Prostate gland (tissue), 2 donors: ENCODE results near the gene TMC8. TPM values are rescaled to one million over a fixed set of nuclear protein-coding genes. Genes with fewer than 3 reads are reported as not detected.

Experiments used
- DNase-seq: peaks from one replicate; pipeline ENCODE4 v3.0.0-alpha.2; 2019; ENCODE audit warnings: low spot score
- H3K27ac ChIP-seq, 2 donors: fragments of 200-600 bp; sonication (generic); 2 replicates each; pipeline ENCODE4 v1.5.1; 2017 to 2019
- H3K27me3 ChIP-seq: fragments of 200-600 bp; sonication (generic); replicated peaks from 2 replicates; pipeline ENCODE4 v1.5.1; 2019; ENCODE audit not compliant: insufficient read depth
- H3K36me3 ChIP-seq, 2 donors: fragments of 200-600 bp; sonication (generic); 1 replicate in 1 of 2; 2 replicates in 1 of 2; pipeline versions ENCODE4 v1.5.1 to v1.8.1; 2017 to 2019
- H3K4me1 ChIP-seq: fragments of 200-600 bp; sonication (generic); replicated peaks from 2 replicates; pipeline ENCODE4 v1.5.1; 2019
- H3K4me3 ChIP-seq, 2 donors: fragments of 200-600 bp; sonication (generic); 2 replicates each; pipeline ENCODE4 v1.5.1; 2017 to 2019
- H3K9me3 ChIP-seq: fragments of 200-600 bp; sonication (generic); 2 replicates; pipeline ENCODE4 v1.5.1; 2017
- POLR2A ChIP-seq: fragments of 450-650 bp; IDR thresholded peaks from one replicate; pipeline ENCODE4 v1.6.1; 2016; ENCODE audit warnings: antibody characterized with exemption, mild to moderate bottlenecking
- POLR2AphosphoS5 ChIP-seq: sonication (generic); formaldehyde crosslinking; IDR thresholded peaks from one replicate; pipeline ENCODE4 v1.6.1; 2017; ENCODE audit warnings: antibody characterized with exemption
- WGBS: methylation state at CpG from one replicate; pipeline ENCODE4 v1.1.5; 2018; 5-methylcytosine and 5-hydroxymethylcytosine counted together
- intact Hi-C: fragments of 100-400 bp; cut with DNase I; formaldehyde crosslinking; loops from one replicate; pipeline ENCODE4 v1.14.2; 2022
- total RNA-seq, 2 donors: library from RNA; depleted of rRNA; stranded (reverse); fragments of >200 nt; gene quantifications; one replicate each; pipeline ENCODE4 v1.1.0, GENCODE V29; 2016
- TF ChIP-seq, protein P1 (sequence below), 4 experiments: fragments of 200-600 bp in 2 of 4; fragments of 450-650 bp in 2 of 4; sonication (generic) in 2 of 4; IDR thresholded peaks; 1 replicate in 3 of 4; 2 replicates in 1 of 4; pipeline ENCODE4 v1.5.1; 2016 to 2019; ENCODE audit warnings: antibody characterized with exemption in 4 of 4, mild to moderate bottlenecking in 2 of 4, moderate library complexity in 2 of 4

TMC8 gene
- total RNA-seq, 2 donors from 2014 or later, result 1.2 to 3.3 TPM

DNA sequence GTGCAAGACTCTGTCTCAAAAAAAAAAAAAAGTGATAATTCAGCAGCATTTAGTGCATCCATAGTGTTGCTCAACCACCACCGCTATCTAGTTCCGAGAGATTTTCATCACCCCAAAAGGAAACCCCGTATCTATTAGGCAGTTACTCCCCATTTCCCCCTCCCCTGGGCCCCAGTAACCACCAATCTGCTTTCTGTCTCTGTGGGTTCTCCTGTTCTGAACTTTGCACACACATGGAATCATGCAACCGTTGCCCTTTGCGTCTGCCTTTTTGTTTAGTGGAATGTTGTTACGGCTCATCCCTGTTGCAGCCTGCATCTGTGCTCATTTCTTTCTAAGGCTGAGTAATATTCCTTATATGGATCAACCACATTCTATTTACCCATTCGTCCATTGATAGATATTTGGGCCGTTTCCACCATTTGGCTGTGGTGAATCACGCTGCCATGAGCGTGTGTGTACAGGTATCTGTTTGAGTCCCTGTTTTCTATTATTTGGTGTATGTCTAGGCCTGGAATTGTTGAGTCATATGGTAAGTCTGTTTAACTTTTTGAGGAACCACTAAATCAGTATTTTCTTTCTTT lies 29.1 kb downstream of the TMC8 start:
- intact Hi-C loops, result no loop called here
- Histone ChIP-seq H3K36me3 (no peaks in the 10 kb centered on the region), H3K27ac (peak overlapping the region; percentile 6 to 49), H3K9me3 (no peaks in the 10 kb centered on the region), H3K4me1 (peaks cover 5% of the 10 kb centered on the region), H3K4me3 (no peak overlapping the region), H3K27me3 (no peaks in the 10 kb centered on the region)
- DNase-seq, result peak; percentile 68
- TF ChIP-seq, protein P1, sequence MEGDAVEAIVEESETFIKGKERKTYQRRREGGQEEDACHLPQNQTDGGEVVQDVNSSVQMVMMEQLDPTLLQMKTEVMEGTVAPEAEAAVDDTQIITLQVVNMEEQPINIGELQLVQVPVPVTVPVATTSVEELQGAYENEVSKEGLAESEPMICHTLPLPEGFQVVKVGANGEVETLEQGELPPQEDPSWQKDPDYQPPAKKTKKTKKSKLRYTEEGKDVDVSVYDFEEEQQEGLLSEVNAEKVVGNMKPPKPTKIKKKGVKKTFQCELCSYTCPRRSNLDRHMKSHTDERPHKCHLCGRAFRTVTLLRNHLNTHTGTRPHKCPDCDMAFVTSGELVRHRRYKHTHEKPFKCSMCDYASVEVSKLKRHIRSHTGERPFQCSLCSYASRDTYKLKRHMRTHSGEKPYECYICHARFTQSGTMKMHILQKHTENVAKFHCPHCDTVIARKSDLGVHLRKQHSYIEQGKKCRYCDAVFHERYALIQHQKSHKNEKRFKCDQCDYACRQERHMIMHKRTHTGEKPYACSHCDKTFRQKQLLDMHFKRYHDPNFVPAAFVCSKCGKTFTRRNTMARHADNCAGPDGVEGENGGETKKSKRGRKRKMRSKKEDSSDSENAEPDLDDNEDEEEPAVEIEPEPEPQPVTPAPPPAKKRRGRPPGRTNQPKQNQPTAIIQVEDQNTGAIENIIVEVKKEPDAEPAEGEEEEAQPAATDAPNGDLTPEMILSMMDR (IDR thresholded peaks at IDR 0.05), result no peak
- no peak for TF ChIP-seq POLR2A
- peak; percentile 85 for TF ChIP-seq POLR2AphosphoS5
- WGBS, result 40% methylated on average over 10 of the region's 10 CpGs

DNA sequence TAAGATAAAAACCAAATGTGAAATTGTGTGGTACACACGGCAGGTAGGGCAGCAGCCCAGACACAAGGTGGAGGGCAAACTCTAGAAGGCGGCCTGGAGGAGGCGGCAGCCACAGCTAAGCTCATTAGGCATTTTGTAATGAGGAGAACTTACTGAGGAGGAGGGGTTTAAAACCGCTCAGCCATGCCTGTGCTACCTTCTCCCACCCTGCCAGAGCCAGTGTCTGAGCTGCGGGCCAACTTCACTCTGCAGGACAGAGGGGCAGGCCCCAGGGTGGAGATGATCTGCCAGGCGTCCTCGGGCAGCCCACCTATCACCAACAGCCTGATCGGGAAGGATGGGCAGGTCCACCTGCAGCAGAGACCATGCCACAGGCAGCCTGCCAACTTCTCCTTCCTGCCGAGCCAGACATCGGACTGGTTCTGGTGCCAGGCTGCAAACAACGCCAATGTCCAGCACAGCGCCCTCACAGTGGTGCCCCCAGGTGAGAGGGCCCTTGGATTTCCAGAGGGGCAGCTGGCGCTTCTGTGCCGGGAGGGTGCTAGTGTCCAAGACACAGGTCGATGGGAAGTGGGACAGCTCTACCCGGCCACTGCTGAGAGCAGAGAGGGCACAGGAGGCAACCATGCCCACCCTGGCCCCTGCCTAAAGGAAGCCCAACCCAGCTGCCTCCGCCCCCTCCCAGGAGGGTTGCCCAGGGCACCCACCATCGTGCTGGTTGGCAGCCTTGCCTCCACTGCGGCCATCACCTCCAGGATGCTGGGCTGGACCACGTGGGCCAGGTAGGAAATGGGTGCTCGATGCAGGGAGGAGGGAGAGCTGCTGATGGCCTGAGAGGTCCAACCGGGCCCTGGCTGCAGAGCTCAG lies 33.5 kb downstream of the TMC8 start:
- no peaks in the 10 kb centered on the region for H3K9me3 ChIP-seq
- H3K27me3 ChIP-seq, result no peaks in the 10 kb centered on the region
- H3K36me3 ChIP-seq, result no peaks in the 10 kb centered on the region
- WGBS, result 55% methylated on average over 15 of the region's 22 CpGs
- intact Hi-C loops, result no loop called here
- peak; percentile 58 for DNase-seq
- H3K4me1 ChIP-seq, result peaks cover 5% of the 10 kb centered on the region
- TF ChIP-seq, protein P1 (IDR thresholded peaks at IDR 0.05), result no peak
- TF ChIP-seq POLR2AphosphoS5 (no peak), POLR2A (no peak)
- no peak overlapping the region for H3K4me3 ChIP-seq
- H3K27ac ChIP-seq, result no peak overlapping the region

DNA sequence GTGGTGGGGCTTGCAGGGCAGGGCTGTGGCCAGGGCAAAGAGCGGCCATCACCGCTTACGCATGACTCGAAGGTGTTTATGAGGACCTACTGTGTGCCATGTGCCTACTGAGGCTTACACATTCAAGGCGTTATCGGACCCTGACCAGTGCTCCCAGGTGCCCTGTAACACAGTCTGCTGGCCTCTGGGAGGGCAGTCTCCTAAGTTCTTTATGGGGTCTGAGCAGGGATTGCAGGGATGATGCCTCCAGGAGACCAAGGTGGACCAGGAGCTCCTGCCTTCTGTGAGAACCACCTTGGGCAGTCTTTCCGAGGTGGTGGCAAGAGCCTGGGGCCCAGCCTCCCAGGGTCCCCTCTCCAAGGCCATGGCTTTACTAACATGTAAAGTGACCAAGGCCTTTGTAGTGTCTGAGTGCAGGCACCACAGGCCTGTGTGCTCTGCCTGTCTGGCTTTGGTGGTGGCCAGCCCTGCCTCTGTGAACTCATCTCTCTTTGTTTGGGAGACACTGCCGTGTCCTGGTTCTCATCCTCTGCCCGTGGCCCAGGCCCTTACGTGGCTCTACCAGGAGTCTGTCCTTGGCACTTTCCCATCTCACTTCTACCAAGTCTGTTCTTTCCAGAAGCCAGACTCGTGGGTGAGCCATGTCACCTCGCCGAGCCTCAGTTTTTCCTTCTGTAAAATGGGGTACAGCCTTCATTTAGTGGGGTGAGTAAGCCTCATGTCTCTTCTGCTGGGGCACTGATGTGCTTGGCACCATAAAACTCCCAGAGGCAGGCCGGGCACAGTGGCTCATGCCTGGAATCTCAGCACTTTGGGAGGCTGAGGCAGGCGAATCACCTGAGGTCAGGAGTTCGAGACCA lies 34.4 kb downstream of the TMC8 start:
- no peak overlapping the region for H3K27ac ChIP-seq
- TF ChIP-seq POLR2AphosphoS5, result no peak
- TF ChIP-seq POLR2A, result no peak
- TF ChIP-seq, protein P1 (IDR thresholded peaks at IDR 0.05), result no peak
- H3K4me1 ChIP-seq, result peaks cover 5% of the 10 kb centered on the region
- intact Hi-C loops, result no loop called here
- 94% methylated on average over 16 of the region's 16 CpGs for WGBS
- no peaks in the 10 kb centered on the region for H3K27me3 ChIP-seq
- no peaks in the 10 kb centered on the region for H3K36me3 ChIP-seq
- no peak for DNase-seq
- no peak overlapping the region for H3K4me3 ChIP-seq
- no peaks in the 10 kb centered on the region for H3K9me3 ChIP-seq

DNA sequence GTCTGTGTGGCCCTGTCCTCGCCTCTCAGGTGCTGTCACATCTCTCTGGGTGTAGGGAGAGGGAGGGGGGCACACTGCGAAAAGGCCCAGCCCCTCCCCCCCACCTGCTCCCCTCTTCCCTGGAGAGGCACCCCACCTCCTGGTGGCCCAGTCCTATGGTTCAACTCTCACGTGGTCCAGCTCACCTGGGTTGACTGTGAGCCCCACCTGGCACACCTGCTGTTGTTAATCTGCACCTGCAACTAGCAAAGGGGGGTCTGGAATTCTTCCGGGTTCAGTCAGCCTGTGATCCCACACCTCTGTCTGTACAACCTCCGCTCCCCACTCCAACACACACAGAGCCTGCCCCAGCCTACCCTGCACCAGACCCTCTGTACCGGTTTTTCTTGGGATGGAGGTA lies 35.8 kb downstream of the TMC8 start:
- no peak for TF ChIP-seq POLR2A
- TF ChIP-seq, protein P1 (IDR thresholded peaks at IDR 0.05), result no peak
- TF ChIP-seq POLR2AphosphoS5, result no peak
- intact Hi-C loops, result no loop called here
- no peak for DNase-seq

More for the DNA sequence above, 35.8 kb downstream of the TMC8 start:
- Histone ChIP-seq H3K27me3 (no peaks in the 10 kb centered on the region), H3K27ac (no peak overlapping the region), H3K4me3 (no peak overlapping the region), H3K4me1 (peaks cover 5% of the 10 kb centered on the region), H3K9me3 (no peaks in the 10 kb centered on the region), H3K36me3 (no peaks in the 10 kb centered on the region)
- 55% methylated on average over 6 of the region's 6 CpGs for WGBS
